OCI-LY1 (cell line): Measurements from ENCODE around the gene PRSS21.

Experiments used
- EZH2 ChIP-seq: fragments of 200-600 bp; sonication (generic), shearing (Covaris generic); IDR thresholded peaks from 2 replicates; pipeline ENCODE4 v1.8.0; 2017; ENCODE audit warnings: borderline replicate concordance, mixed run types, mild to moderate bottlenecking, antibody characterized with exemption, low read length, moderate library complexity, mixed read lengths
- TF ChIP-seq, protein P1 (sequence below): fragments of 200-600 bp; sonication (generic), shearing (Covaris generic); IDR thresholded peaks from 2 replicates; pipeline ENCODE4 v1.5.1; 2017; ENCODE audit warnings: mild to moderate bottlenecking, antibody characterized with exemption, low read length, moderate library complexity, mixed read lengths

DNA sequence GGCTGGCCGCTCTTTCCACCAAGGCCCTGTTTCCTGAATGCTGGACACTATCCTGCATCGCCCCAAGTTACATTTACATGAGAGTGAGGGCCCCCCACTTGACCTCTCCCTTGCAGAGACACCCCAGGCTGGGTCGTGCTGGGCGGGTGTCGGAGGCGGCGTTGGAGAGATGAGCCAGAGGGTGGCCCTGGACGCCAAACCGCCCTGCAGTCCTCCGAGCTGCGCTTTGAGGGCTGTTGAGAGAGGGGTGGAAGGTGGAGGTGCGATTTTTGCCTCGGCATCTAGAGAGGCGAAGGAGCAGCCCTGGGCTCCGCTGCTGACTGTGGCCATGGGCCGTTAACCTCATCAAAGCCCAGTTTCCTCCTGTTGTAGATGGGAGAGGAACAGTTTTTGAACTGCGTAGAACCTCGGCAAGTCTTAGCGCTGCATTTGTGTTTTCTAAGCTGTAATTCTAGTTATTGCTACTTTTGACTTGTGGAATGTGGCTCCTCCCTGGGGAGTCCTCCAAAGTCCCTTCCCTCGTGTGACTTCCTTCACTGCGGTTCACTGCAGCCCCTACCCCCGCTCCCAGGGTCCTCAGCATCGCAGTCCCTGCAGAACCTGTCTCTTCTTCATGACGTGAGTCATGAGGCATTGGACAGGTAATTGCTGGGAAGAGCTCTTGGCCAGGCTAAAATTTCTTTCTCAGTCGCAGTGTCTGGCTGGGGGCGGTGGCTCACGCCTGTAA is 39.0 kb upstream of the PRSS21 start:
- TF ChIP-seq, protein P1, sequence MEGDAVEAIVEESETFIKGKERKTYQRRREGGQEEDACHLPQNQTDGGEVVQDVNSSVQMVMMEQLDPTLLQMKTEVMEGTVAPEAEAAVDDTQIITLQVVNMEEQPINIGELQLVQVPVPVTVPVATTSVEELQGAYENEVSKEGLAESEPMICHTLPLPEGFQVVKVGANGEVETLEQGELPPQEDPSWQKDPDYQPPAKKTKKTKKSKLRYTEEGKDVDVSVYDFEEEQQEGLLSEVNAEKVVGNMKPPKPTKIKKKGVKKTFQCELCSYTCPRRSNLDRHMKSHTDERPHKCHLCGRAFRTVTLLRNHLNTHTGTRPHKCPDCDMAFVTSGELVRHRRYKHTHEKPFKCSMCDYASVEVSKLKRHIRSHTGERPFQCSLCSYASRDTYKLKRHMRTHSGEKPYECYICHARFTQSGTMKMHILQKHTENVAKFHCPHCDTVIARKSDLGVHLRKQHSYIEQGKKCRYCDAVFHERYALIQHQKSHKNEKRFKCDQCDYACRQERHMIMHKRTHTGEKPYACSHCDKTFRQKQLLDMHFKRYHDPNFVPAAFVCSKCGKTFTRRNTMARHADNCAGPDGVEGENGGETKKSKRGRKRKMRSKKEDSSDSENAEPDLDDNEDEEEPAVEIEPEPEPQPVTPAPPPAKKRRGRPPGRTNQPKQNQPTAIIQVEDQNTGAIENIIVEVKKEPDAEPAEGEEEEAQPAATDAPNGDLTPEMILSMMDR = no peak
- no peak for TF ChIP-seq EZH2
